A549 treated with Mapracorat at 1 μM for 4 hours (cell line): Measurements from ENCODE around the gene SLC36A1. TPM values are rescaled to one million over a fixed set of nuclear protein-coding genes. Genes with fewer than 3 reads are reported as not detected.

ENCODE experiments used
- total RNA-seq: library from RNA; stranded (reverse); fragments of 200-300 nt; extraction: Qiagen RNA extraction; gene quantifications from 5 replicates; pipeline ENCODE4 v1.2.3, GENCODE V29; 2022

The SLC36A1 gene
- 7.7 to 10.3 TPM (median 8.5 TPM) in 5 replicates for total RNA-seq

GRCh38 chr5:151447174-151448037, at the start of gene SLC36A1:
SLC36A1 (plus strand) TSS chr5:151447603; CDS start chr5:151458793, 11,190 bp downstream.

Other genes with a start within 250 kb of the SLC36A1 start
- 1.1 to 2.3 TPM (median 1.4 TPM) in 5 replicates for gene CCDC69, start 223.5 kb upstream of the SLC36A1 start, total RNA-seq
- 16.1 to 18.1 TPM (median 17.1 TPM) in 5 replicates for gene GM2A, start 194.4 kb upstream of the SLC36A1 start, total RNA-seq
- not detected in 5 replicates for gene SLC36A3, start 143.8 kb upstream of the SLC36A1 start, total RNA-seq
- not detected in 5 replicates for gene SLC36A2, start 100.0 kb upstream of the SLC36A1 start, total RNA-seq
- gene FAT2, start 143.7 kb downstream of the SLC36A1 start, total RNA-seq, result 0.04 TPM in 1 of 5 replicates, not detected in the others
- 15.1 to 25.0 TPM (median 18.8 TPM) in 5 replicates for gene SPARC, start 239.3 kb downstream of the SLC36A1 start, total RNA-seq